GM18519 (cell line): ENCODE data around the gene PAK5.
A peak's percentile ranks its signal among the peaks of the same experiment; 100 is the strongest.

ENCODE experiments used
- ATAC-seq: cut with Tn5 transposase; IDR thresholded peaks from one replicate; pipeline ENCODE4 v1.9.1; 2021; ENCODE audit warnings: mild to moderate bottlenecking, moderate library complexity; ENCODE audit not compliant: unreplicated experiment, low FRiP score

The PAK5 gene

DNA sequence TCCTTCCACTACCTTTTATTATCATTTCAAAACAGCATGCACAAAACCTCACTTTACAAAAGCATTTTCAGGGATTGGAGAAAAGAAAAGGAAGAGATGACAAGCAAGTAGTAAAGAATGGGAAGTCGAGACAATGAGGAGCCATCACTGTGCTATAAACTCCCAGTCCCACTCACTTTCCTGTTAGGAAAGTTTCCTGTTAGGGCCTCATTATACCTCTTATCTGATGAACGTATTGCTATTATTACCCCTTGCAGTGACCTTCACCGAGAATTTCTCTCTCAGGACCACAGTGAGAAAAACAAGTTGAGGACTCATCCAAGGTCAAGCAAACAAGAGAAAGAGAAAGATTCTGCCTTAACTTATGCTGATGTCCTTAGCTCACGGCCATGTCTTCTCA lies 295.7 kb downstream of the PAK5 start:
- no peak for ATAC-seq

DNA sequence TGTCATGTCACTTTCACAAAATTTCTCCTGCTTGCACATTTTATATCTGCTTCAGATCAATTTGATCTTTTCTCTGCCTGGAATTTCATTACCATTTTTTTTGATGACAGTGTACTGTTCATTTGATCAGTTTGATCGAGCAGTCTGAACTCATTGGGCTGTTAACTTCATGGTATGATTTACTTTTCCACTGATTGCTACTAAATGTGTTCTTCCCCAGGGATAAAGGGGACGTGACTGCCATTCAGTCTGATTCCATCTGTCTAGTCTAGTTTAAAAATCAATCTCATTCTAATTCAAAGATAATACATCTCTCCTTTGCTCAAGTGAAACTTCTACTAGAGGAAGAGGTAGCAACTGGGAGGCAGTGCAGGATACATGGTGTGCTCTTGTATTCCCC lies 303.4 kb downstream of the PAK5 start:
- no peak for ATAC-seq

DNA sequence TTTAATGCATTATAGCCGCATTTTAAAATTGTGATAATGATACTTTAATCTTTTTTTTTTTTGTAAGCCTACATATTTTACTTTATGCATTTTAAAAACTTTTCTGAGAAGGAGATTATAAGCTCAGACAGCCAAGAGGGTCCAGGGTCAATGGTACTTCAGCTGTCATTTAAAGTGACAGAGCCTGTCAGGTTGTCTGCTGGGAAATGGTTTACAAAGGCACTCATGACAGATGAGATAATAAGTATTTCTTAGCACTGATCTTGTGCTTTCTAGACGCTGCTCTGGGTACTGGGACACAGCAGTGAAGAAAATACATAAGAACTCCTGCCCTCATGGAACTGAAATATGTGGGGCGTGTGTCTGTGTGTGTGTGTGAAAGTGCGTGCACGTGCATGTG lies 304.9 kb downstream of the PAK5 start:
- no peak for ATAC-seq

DNA sequence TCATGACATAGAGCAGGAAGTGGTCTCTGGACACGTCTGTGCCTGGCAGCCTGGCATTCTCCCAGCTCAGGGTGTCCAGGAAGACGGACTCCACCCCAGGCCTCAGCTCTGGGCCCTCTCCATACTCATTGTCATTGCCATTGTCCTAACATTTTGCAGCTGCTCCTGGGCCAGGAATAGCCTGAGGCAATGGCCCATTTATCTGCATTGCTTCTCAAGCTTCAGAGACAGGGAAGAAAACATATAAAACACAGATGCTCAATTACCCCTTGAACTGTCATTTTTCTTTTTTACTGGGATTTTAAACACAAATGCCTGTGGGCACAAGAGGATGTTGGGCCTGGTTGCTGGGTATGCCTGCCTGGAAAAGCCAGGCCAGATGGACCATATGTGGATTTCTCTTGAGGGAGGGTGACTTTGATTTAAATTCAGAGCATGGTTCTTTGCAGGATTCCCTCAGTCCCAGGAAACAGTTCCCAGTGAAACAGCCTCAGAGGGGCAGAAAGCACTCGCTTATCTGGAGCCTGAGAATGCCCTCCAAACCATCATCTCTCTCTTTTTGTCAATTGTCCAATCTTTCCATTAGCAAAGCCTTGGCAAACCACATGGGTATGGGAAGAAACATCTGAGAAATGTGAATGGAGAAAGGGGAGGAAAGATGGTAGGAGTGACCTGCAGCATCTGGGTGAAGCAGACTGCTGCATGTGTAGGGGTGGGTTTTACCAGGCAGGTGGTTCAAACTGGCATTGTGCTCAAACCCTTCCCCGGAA lies 306.6 kb downstream of the PAK5 start:
- ATAC-seq = no peak

DNA sequence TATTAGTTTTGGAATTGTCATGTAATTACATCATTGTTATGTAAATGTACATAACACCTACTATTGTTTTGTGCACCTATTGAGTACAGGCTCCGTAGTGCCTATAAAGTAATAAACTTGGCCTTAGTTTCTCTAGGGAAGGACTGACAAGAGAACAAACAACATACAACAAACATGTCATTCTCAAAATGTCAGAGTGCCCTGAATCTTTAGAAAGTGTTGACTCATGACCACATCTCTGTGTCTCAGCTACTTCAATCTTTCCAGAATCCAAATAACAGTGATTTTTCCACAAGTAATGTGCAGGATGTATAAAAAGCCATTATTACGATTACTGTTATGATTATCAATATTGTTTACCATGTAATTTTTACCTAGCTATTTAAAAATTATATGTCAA lies 307.3 kb downstream of the PAK5 start:
- no peak for ATAC-seq

DNA sequence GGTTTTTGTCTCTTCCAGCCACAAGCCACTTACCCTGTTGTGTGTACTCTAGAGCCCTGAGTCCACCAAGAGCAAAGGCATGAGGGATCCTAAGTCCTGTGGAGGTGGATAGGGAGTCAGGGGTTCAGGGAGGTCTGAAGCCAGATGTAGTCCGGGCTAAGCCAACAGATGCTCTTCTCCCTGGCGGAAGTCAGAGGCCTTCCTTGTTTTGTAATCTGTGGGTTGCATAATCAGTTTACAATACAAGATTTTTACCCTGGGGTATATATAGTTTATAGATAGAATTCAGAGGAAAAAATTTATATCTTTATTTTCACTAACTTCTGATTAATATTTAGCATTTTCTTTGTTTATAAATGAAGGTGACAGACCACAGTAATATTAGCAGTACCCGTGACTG lies 315.2 kb downstream of the PAK5 start:
- ATAC-seq = no peak

DNA sequence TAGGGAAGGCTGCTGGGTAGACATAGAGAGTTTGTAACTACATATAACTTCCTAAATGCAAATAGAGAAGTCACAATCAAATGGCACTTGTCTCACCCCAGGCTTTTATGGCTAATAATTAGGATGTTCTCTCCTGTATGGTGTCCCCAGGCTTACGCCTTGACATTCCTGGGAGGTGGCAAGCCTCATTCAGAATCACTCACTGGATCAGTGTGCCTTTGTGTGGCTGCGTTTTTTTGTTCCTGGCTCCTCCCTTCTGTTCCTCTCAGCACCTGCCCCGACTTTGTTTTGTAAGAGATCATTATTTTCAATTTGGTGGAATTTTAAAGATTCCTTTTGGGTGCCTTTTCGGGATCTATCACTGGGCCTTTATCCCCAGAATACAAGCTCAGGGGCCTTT lies 318.8 kb downstream of the PAK5 start:
- ATAC-seq = no peak

DNA sequence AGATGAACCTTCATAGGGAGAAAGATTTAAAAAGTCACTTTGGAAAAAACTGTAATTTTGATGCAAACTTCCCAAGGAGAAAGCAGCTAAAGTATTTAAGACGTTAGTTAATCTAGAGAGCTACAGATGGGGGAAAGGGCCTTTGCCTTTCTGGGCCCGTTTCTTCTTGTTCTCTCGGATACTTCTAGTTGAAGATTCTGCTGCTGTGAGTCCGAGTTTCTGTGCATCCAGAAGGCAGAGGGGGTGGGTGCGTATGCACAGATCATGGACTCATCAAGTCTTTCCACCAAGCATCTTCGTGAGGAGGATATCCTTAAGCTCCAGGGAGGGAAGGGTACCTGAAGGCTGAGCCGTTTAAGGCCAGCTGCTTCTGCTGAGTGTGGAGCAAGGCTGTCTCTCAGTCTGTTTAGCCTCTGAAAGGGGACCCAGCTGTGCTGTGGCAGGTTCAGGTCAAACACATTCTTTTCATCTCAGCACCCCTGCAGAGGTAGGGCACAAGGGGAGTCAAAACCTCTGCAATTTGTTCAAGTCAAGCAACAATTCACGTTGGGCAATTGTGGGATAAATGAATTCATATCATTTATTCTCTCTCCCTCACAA lies 320.2 kb downstream of the PAK5 start:
- ATAC-seq = no peak

DNA sequence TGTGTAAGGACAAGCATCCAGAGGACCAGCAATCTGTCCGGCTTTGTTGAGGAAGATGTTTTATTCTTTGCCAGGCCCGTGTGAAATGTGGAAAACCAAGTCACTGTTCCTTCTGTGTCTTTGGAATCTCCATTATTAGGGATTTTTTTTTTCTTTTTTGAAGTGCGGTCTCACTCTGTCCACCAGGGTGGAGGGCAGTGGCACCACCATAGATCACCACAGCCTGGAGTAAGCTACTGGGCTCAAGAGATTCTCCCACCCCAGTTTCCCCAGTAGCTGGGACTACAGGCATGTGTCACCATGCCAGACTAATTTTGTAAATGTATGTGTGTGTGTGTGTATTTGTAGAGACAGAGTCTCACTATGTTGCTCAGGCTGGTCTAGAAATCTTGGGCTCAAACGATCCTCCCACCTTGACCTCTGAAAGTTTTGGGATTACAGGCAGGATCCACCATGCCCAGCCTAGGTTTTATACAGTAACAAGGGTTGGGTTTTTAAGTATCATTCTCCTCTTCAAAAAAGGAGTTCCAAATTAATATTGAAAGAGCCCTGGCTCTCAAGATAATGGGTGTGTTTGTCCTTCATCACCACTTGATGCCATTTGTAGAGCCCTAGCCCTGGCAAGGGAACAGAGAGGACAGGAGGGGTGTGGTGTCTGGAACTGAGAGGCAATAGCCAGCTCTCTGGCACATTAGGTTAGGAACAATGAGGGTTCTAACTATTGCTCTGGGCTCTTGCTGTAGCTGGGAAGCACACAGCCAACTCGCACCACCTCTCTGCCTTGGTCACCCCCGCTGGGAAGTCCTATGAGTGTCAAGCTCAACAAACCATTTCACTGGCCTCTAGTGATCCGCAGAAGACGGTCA lies 321.3 kb downstream of the PAK5 start:
- ATAC-seq = no peak

DNA sequence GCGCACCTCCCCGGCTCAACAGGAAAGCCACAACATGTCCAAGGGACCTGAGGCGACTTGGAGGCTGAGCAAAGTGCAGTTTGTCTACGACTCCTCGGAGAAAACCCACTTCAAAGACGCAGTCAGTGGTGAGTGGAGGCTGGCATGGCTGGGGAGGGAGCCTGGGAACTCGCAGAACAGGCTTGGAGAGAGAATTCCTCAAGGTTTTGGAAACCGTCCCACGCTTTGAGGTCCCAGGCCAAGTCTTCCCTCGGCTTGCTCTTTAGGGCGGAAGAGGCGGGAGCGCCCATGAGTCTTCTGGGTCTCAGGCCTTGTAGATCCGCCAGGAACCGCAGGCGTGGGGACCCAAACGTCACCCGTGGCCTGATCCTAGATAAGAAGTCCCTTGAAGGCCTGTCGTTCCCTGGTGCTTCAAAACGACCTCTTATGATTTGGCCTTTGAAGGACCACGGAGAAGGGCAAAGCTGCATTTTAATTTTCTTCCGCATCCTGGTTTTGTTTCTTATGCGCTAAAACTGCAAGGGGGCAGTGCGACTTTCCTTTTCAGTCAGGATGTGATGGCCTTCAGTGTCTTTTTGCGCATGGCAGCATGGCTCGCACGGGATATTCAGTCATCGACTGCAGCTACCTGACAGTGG lies 322.5 kb downstream of the PAK5 start:
- ATAC-seq = no peak

DNA sequence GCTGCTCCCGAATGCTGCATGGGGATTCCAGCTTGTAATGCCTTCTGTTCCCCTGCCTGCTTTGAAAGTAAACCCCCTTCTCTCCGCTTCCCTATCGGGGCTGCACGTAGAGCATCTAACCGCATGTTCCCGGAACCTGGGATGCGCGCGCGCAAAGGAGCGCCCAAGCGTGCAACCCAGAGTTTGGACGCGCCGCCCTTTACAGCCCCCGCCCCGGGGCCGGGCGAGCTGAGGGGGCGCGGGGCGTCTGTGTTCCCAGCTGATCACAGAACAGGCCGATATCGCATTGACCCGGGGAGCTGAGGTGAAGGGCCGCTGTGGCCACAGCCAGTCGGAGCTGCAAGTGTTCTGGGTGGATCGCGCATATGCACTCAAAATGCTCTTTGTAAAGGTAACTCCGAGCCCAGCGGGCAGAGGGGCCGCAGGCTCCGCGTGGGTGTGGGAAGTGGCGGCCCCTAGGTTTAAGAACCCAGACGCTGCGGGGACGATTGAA lies 323.1 kb downstream of the PAK5 start:
- no peak for ATAC-seq

DNA sequence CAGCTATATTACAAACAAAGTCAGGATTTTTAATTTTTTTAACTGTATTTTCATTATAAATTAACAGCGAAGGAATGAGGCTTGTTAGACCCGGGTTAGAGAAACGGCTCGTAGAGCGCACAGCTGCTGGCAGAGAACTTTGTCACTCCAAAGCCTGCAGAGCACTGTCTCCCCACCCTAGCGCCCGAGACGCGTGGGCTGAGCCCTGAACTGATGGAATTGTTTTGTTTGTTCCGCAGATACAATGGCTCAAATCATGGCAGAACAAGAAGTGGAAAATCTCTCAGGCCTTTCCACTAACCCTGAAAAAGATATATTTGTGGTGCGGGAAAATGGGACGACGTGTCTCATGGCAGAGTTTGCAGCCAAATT lies 323.7 kb downstream of the PAK5 start:
- no peak for ATAC-seq

DNA sequence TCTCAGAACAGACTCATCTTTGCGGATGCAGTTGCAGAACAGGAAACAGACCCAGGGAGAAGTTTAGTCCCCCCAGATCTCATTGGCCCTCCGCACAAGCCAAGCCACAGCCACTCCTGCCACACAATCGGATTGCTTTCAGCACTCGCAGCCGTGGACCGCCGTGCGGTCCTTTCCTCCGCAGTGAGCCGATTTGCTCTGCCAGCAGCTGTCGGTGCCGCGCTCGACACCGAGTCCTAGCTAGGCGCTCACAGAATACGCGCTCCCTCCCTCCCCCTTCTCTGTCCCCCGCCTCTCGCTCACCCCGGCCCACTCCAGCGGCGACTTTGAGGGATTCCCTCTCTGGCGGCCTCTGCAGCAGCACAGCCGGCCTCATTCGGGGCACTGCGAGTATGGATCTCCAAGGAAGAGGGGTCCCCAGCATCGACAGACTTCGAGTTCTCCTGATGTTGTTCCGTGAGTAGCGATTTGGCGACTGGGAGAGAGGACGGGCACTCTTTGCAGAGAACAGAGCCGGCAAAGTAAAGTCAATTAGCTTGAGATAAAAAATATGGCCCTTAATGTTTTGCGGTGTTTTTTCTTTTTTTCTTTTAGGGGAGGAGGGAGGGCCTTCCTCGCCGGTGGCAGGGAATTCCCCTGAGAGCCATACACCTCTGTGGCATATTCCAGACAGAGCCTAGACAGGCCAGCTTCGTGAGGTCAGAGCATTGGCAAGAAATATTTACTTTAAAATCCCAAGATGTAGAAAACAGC lies 324.2 kb downstream of the PAK5 start, which contains the start of gene LAMP5:
TSS of gene LAMP5 (plus strand) at position 130 of the 753 bp plus-strand sequence. CDS start at position 393, 263 bp downstream.
- ATAC-seq = no peak

DNA sequence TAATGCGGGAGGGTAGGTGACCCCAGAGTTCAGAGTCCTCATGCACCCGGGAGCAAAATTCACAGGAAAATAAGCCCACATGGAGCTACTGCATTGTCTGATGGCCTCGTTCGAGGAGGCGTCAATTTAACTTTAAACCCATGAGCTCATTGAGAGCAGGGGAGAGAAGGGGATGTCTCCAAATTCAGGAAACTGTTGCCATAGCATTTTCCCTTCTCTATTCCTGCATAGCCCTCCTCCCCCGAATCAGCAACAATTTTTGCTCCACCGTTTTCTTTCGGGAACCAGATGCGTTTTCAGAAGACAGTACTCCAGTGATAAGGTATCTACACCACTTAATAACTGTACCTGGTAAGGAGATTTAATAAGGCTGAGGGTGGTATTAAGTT lies 324.8 kb downstream of the PAK5 start:
- no peak for ATAC-seq

DNA sequence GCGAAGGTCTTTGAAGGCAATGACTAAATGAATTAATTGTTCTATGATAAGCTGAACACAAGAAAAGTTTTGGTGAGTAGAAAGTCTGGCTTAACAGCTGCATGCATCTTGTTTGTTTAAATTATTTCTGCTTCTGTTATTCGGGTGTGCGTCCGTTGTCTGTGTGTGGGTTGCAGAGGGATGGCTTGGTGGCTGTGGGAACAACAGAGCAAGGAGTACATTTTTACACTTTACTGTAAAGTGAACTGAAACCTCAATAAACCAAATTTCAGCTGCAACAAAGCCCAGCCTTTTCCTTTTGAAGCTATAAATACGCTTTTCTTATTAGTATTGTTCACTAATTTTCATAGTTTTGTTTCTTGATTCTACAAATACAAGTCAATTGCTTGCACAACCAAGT lies 328.0 kb downstream of the PAK5 start:
- peak; percentile 56 for ATAC-seq

DNA sequence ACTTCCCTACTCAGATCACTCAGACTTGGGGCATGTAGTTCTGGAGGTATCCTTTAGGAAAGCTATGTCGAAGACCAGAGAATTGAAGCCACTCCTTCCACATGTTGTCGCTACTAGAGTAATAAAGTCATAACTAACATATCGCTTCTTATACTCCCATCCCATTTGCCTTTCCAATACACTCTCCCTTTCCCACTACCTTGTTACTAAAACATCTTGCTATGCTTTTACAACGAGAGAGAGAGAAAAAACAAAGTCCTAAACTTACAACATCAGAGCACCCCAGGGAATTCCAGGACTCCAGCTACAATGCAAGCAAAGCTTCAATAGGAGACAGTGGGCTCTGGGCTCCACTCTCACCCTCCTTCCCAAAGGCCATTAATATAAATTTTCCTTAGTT lies 329.6 kb downstream of the PAK5 start:
- no peak for ATAC-seq

DNA sequence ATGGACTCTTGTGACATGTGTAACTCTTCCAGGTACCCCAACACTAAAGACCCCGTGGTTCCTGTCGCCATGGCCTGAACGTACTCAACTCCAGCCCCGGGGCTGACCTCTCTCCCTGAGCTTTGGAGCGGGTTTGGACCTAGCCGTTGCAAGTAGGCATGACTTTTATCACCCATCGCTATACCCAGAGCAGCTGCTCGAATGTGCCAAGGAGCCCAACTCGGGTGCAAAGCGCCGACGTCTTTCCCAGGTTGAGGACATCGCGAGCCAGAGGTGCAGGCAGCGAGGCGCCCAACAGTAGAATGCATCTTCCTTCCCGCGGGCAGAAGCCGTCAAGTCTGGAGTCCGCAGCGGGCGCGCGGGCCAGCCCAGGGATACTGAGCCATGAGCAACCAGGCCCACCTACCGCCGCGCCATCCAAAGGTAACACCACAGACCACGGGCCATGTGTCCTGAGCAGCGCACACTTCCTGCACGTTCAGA lies 330.1 kb downstream of the PAK5 start:
- ATAC-seq = no peak

DNA sequence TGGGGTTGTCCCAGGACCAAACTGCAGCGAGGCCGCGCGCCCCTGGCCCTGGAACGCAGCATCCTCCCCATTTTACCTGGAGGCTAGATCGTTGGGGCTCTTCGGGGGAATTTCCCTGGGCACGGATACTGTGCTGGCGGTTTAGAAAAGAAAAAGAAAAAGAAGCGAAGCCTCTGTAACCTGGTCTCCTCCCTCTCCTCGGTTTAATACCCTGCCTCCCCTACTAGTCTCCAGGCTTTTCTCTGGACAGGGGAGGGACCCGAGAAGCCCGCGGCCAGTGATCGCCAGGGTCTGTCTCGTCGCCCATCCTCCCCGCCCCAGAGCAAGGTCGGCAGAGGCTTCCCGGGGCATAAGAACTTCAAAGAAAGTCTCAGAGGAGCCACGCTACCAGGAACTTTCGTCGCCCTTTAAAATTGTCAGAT lies 330.6 kb downstream of the PAK5 start:
- ATAC-seq = no peak

DNA sequence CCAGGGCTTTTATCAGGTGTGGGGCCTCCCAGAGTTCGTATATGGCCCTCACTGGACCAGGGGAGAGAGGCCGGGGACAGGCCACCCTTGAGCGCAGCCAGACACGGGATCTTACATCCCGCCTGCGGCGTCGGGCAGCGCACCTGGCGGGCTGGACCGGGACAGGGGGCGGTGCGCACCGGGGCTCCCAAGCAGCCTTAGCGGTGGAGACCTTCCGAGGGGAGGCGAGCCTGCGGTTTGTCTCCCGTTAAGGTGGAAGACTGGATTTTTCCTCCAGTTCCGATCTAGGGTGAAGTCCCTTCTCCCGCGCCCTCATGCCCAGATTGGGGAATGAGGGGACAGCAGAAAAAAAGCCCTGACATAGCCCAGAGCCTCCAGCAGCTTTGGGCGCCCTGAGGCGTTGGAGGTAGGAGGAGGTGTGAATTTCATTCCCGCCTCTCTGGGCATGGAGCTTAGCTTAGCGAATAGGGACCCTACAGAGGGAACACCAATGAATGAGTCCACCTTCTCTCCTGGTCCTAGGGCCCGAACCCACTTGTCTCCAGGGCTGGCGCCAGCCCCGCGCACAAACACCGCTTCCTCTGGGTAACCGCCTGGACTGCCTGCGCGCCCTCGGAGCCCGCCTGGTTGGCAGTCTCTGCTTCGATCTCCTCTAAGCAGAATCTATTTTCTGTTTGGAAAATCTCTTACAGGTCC lies 331.2 kb downstream of the PAK5 start:
- ATAC-seq = no peak
